GM18867 (cell line): ENCODE measurements around the gene FLOT2.
"Not testable (repeated sequence)": the region's sequence is repeated elsewhere in the genome, so short reads cannot be mapped to it uniquely, and the experiment has no call there.

ENCODE experiments used
- ATAC-seq: cut with Tn5 transposase; IDR thresholded peaks from one replicate; pipeline ENCODE4 v1.9.1; 2021; ENCODE audit warnings: mild to moderate bottlenecking, moderate library complexity; ENCODE audit not compliant: unreplicated experiment

Gene FLOT2

GRCh38 chr17:28917029-28917428 is 19.5 kb upstream of the FLOT2 start:
- no peak for ATAC-seq

GRCh38 chr17:28916302-28916934 is 18.9 kb upstream of the FLOT2 start:
- ATAC-seq: no peak

GRCh38 chr17:28912938-28913333 is 15.4 kb upstream of the FLOT2 start:
- ATAC-seq: no peak

GRCh38 chr17:28912281-28912937 is 14.9 kb upstream of the FLOT2 start:
- no peak for ATAC-seq

GRCh38 chr17:28911411-28912045 is 14.0 kb upstream of the FLOT2 start:
- no peak for ATAC-seq

GRCh38 chr17:28910534-28910933 is 13.0 kb upstream of the FLOT2 start:
- ATAC-seq: no peak

- no peak for ATAC-seq
Measured at GRCh38 chr17:28908640-28909167, 11.2 kb upstream of the FLOT2 start.

- ATAC-seq: no peak
Measured at GRCh38 chr17:28907709-28908475, 10.4 kb upstream of the FLOT2 start.

- ATAC-seq: no peak
Measured at GRCh38 chr17:28906706-28907438, 9.3 kb upstream of the FLOT2 start.

GRCh38 chr17:28906276-28906675 is 8.7 kb upstream of the FLOT2 start:
- ATAC-seq: no peak

- ATAC-seq: no peak
Measured at GRCh38 chr17:28904800-28905199, 7.3 kb upstream of the FLOT2 start.

- not testable (repeated sequence) for ATAC-seq
Measured at GRCh38 chr17:28903546-28903841, 6.0 kb upstream of the FLOT2 start.

- peak; percentile 78 for ATAC-seq
Measured at GRCh38 chr17:28902819-28903545, 5.4 kb upstream of the FLOT2 start, which contains the start of gene DHRS13. TSS of gene DHRS13 (minus strand) at chr17:28903079. CDS start at chr17:28902944, 135 bp downstream.

- peak; percentile 41 for ATAC-seq
Measured at GRCh38 chr17:28901866-28902818, 4.6 kb upstream of the FLOT2 start.

GRCh38 chr17:28900986-28901726 is 3.6 kb upstream of the FLOT2 start:
- no peak for ATAC-seq

GRCh38 chr17:28899212-28899815 is 1.8 kb upstream of the FLOT2 start:
- ATAC-seq: no peak

GRCh38 chr17:28898527-28898955 is 1.0 kb upstream of the FLOT2 start:
- no peak for ATAC-seq
